Tibial nerve (tissue), 4 donors: Measurements from ENCODE around the gene KIF1A. TPM values are rescaled to one million over a fixed set of nuclear protein-coding genes. Genes with fewer than 3 reads are reported as not detected.

Source experiments
- DNase-seq, 2 donors: peaks; one replicate each; pipeline ENCODE4 v3.0.0-alpha.2; 2019; ENCODE audit warnings: low spot score in 2 of 2
- H3K27ac ChIP-seq, 4 donors: fragments of 200-600 bp; sonication (generic) in 3 of 4; one replicate each; pipeline ENCODE4 v1.5.1; 2017 to 2019; ENCODE audit warnings: mild to moderate bottlenecking in 1 of 4
- H3K27me3 ChIP-seq, 2 donors: fragments of 200-600 bp; sonication (generic) in 1 of 2; one replicate each; pipeline versions ENCODE4 v1.5.1 to v1.6.0; 2017 to 2019
- H3K36me3 ChIP-seq, 3 donors: fragments of 200-600 bp; sonication (generic); one replicate each; pipeline ENCODE4 v1.5.1; 2018 to 2019
- H3K4me1 ChIP-seq, 4 donors: fragments of 200-600 bp; sonication (generic) in 3 of 4; one replicate each; pipeline ENCODE4 v1.5.1; 2017 to 2019
- H3K4me3 ChIP-seq, 4 donors: fragments of 200-600 bp; sonication (generic) in 3 of 4; one replicate each; pipeline ENCODE4 v1.5.1; 2017 to 2019; ENCODE audit warnings: mild to moderate bottlenecking in 1 of 4, moderate library complexity in 1 of 4
- H3K9me3 ChIP-seq, 4 donors: fragments of 200-600 bp; sonication (generic) in 3 of 4; one replicate each; pipeline ENCODE4 v1.5.1; 2017 to 2019
- EP300 ChIP-seq, 2 donors: sonication (generic); formaldehyde crosslinking; IDR thresholded peaks; one replicate each; pipeline ENCODE4 v1.6.1; 2017; ENCODE audit warnings: antibody characterized with exemption in 2 of 2, mild to moderate bottlenecking in 1 of 2
- POLR2A ChIP-seq, 2 donors: fragments of 450-650 bp; IDR thresholded peaks; one replicate each; pipeline ENCODE4 v1.6.1; 2017; ENCODE audit warnings: antibody characterized with exemption in 2 of 2, mild to moderate bottlenecking in 2 of 2, moderate library complexity in 2 of 2
- WGBS, 2 donors: methylation state at CpG; one replicate each; pipeline ENCODE4 v1.1.5; 2018; 5-methylcytosine and 5-hydroxymethylcytosine counted together
- total RNA-seq, 4 donors: library from RNA; depleted of rRNA; stranded (reverse); fragments of >200 nt; gene quantifications; one replicate each; pipeline ENCODE4 v1.1.0, GENCODE V29; 2016
- TF ChIP-seq, protein P1 (sequence below), 5 experiments: fragments of 200-600 bp in 3 of 5; fragments of 450-650 bp in 2 of 5; sonication (generic) in 3 of 5; IDR thresholded peaks; one replicate each; pipeline ENCODE4 v1.5.1; 2016 to 2019; ENCODE audit warnings: antibody characterized with exemption in 5 of 5, mild to moderate bottlenecking in 3 of 5, moderate library complexity in 2 of 5

The KIF1A gene
- total RNA-seq, 4 donors from 2014 or later: 31.9 to 82.2 (median 45.3) TPM

GRCh38 chr2:240835528-240835927 lies 15.5 kb upstream of the KIF1A start:
- WGBS, 2 donors: 82 to 87% methylated on average over 9 of the region's 9 CpGs
- no peaks in the 10 kb centered on the region for H3K9me3 ChIP-seq
- DNase-seq: no peak
- peaks cover 0 to 12% of the 10 kb centered on the region in 2 donors for H3K27me3 ChIP-seq
- H3K4me1 ChIP-seq: peaks cover 0 to 14% (median 7%) of the 10 kb centered on the region in 4 donors
- TF ChIP-seq POLR2A (IDR thresholded peaks at IDR 0.05): no peak
- TF ChIP-seq, protein P1, sequence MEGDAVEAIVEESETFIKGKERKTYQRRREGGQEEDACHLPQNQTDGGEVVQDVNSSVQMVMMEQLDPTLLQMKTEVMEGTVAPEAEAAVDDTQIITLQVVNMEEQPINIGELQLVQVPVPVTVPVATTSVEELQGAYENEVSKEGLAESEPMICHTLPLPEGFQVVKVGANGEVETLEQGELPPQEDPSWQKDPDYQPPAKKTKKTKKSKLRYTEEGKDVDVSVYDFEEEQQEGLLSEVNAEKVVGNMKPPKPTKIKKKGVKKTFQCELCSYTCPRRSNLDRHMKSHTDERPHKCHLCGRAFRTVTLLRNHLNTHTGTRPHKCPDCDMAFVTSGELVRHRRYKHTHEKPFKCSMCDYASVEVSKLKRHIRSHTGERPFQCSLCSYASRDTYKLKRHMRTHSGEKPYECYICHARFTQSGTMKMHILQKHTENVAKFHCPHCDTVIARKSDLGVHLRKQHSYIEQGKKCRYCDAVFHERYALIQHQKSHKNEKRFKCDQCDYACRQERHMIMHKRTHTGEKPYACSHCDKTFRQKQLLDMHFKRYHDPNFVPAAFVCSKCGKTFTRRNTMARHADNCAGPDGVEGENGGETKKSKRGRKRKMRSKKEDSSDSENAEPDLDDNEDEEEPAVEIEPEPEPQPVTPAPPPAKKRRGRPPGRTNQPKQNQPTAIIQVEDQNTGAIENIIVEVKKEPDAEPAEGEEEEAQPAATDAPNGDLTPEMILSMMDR (IDR thresholded peaks at IDR 0.05): no peak
- no peak for TF ChIP-seq EP300 (IDR thresholded peaks at IDR 0.05)
- no peaks in the 10 kb centered on the region for H3K36me3 ChIP-seq
- no peak overlapping the region for H3K4me3 ChIP-seq
- H3K27ac ChIP-seq: no peak overlapping the region

DNA sequence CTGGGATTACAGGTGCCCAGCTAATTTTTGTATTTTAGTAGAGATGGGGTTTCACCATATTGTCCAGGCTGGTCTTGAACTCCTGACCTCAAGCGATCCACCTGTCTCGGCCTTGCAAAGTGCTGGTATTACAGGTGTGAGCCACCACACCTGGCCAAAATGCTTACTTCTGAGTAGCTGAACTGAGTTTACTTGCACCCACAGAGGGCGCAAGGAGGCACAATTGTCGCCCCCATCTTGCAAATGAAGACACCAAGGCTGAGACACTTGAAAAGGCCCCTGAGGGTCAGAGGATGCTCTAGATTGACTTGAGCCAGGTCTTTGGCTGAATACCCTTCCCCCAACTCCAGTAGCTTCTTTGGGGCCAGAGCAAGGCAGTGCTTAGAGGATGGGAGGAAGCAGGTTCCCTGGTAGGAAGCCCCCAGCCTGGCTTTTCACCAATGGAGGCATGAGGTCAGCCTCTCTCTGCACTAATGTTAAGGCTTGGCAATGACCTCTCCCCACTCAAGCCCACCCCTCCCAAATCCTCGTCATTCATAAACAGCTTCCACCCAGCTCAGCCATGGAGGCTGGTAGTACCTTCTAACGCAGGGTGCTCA lies 14.5 kb upstream of the KIF1A start:
- WGBS, 2 donors: 84 to 85% methylated on average over 4 of the region's 6 CpGs
- no peak for DNase-seq
- no peak for TF ChIP-seq EP300 (IDR thresholded peaks at IDR 0.05)
- TF ChIP-seq, protein P1 (IDR thresholded peaks at IDR 0.05): no peak
- TF ChIP-seq POLR2A (IDR thresholded peaks at IDR 0.05): no peak
- Histone ChIP-seq H3K27me3 (peaks cover 0 to 23% of the 10 kb centered on the region in 2 donors), H3K9me3 (no peaks in the 10 kb centered on the region), H3K4me3 (no peak overlapping the region), H3K36me3 (no peaks in the 10 kb centered on the region), H3K27ac (no peak overlapping the region), H3K4me1 (peaks cover 0 to 14% (median 7%) of the 10 kb centered on the region in 4 donors)

GRCh38 chr2:240833724-240834285 lies 13.8 kb upstream of the KIF1A start:
- Histone ChIP-seq H3K4me1 (peaks cover 0 to 14% (median 7%) of the 10 kb centered on the region in 4 donors), H3K9me3 (no peaks in the 10 kb centered on the region), H3K4me3 (no peak overlapping the region), H3K36me3 (no peaks in the 10 kb centered on the region), H3K27ac (no peak overlapping the region), H3K27me3 (peaks cover 0 to 29% of the 10 kb centered on the region in 2 donors)
- TF ChIP-seq EP300 (IDR thresholded peaks at IDR 0.05) (no peak), POLR2A (IDR thresholded peaks at IDR 0.05) (no peak)
- TF ChIP-seq, protein P1 (IDR thresholded peaks at IDR 0.05): no peak
- DNase-seq: no peak
- 64 to 74% methylated on average over 6 to 8 of the region's 8 CpGs for WGBS, 2 donors

- H3K4me1 ChIP-seq: peaks cover 0 to 14% (median 7%) of the 10 kb centered on the region in 4 donors
- H3K4me3 ChIP-seq: no peak overlapping the region
- WGBS, 2 donors: 52 to 69% methylated on average over 13 of the region's 13 CpGs
- no peak overlapping the region for H3K27ac ChIP-seq
- DNase-seq: no peak
- TF ChIP-seq EP300 (IDR thresholded peaks at IDR 0.05): no peak
- TF ChIP-seq, protein P1 (IDR thresholded peaks at IDR 0.05): no peak
- H3K36me3 ChIP-seq: no peaks in the 10 kb centered on the region
- H3K27me3 ChIP-seq: peaks cover 0 to 37% of the 10 kb centered on the region in 2 donors
- H3K9me3 ChIP-seq: no peaks in the 10 kb centered on the region
Observed at GRCh38 chr2:240832921-240833494, 13.0 kb upstream of the KIF1A start.

GRCh38 chr2:240832205-240832727 lies 12.2 kb upstream of the KIF1A start:
- peak; percentile 66 to 73 for DNase-seq
- H3K4me1 ChIP-seq: peaks cover 0 to 14% (median 7%) of the 10 kb centered on the region in 4 donors
- H3K9me3 ChIP-seq: no peaks in the 10 kb centered on the region
- H3K36me3 ChIP-seq: no peaks in the 10 kb centered on the region
- WGBS, 2 donors: 6 to 7% methylated on average over 19 to 26 of the region's 54 CpGs
- peak overlapping the region in 1 of 4 donors; percentile 20 for H3K27ac ChIP-seq
- H3K27me3 ChIP-seq: peaks cover 0 to 45% of the 10 kb centered on the region in 2 donors
- TF ChIP-seq EP300 (IDR thresholded peaks at IDR 0.05): no peak
- TF ChIP-seq, protein P1 (IDR thresholded peaks at IDR 0.05): no peak
- TF ChIP-seq POLR2A (IDR thresholded peaks at IDR 0.05): no peak
- peak overlapping the region; percentile 0 to 31 (median 16) for H3K4me3 ChIP-seq
